OCI-M1 (cell line): Measurements from ENCODE around the gene PSPC1.
A peak's percentile ranks its signal among the peaks of the same experiment; 100 is the strongest.
"Not testable (repeated sequence)": the region's sequence is repeated elsewhere in the genome, so short reads cannot be mapped to it uniquely, and the experiment has no call there.

Experiments
- DNase-seq: peaks from one replicate; lab custom pipeline; 2025; lab: John Stamatoyannopoulos, UW

The PSPC1 gene

DNA sequence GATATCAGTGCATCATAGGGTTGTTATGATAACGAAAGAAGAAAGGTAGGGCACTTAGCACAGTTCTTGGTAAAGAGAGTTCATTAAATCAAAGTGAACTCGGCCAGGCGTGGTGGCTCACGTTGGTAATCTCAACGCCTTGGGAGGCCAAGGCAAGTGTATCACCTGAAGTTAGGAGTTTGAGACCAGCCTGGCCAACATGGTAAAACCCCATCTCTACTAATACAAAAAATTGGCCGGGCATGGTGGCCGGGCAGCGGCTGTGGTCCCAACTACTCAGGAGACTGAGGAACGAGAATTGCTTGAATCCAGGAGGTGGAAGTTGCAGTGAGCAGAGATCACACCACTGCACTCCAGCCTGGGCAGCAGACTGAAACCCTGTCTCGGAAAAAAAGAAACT is 19.1 kb downstream of the PSPC1 start:
- no peak for DNase-seq

DNA sequence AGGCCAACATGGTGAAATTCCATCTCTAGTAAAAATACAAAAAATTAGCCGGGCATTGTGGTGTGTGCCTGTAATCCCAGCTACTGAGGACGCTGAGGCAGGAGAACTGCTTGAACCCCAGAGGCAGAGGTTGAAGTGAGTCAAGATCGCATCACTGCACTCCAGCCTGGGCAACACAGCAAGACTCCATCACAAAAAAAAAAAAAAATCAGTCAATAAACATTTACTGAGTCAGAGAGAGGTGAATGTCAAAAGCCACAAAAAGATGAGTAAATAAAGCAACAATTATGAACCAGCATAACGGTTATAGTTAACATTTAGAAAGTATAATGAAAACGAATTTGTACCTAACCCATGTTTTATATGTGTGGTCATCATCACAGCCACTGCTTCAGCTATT is 23.1 kb downstream of the PSPC1 start:
- DNase-seq, result no peak

DNA sequence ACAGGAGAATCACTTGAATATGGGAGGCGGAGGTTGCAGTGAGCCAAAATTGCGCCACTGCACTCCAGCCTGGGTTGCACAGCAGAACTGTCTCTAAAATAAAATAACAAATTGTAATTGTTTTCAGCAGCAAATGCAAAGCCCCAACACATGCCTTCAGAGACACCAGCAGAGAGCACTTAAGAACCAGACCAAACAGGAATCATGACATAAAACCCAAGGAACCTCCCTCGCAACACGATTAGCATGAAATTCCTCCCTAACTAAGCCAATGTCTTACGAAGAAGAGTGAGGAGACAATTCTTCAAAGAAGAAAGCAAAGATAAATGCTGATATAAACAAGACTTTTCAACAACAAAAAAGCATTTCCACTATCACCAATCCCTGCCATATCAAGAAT is 40.1 kb downstream of the PSPC1 start:
- DNase-seq, result no peak

DNA sequence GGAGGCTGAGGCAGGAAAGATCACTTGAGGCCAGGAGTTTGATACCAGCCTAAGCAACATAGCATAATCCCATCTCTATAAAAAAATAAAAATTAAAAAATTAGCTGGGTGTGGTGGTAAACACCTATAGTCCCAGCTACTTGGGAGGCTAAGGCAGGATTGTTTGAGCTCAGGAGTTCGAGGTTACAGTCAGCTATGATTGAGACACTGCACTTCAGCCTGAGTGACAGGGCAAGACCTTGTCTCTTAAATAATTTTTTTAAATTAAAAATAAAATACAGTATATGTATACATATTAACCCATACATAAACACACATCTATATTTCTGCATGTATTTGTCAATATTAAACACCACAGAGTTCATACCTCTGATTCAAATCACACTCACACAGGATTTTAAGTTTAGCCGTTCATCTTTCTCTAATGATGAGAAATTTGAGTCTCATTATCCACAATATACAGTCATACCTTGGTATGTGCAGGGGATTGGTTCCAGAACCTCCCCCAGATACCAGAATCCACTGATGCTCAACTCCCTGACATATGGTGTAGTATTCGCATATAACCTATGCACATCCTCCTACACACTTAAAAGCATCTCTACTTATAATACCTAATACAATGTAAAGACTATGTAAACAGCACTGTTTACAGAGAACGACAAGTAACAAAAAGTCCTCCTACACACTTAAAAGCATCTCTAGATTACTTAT is 44.7 kb downstream of the PSPC1 start:
- DNase-seq, result no peak

DNA sequence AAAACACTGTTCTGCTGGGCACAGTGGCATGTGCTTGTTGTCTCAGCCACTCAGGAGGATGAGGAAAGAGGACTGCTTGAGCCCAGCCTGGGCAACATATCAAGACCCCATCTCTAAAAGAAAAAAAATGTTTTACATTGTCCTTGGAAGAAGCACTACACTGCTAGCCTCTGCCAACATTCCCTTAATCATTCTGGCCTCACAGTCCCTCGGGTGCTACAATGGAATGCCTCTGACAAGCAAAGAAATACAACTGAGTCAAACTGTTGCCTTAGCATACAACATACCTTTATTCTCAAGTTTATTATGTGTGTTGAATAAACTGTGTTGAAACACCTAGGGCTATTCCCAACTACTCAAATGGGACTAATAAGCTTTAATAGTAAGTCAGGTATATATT is 56.1 kb downstream of the PSPC1 start:
- no peak for DNase-seq

DNA sequence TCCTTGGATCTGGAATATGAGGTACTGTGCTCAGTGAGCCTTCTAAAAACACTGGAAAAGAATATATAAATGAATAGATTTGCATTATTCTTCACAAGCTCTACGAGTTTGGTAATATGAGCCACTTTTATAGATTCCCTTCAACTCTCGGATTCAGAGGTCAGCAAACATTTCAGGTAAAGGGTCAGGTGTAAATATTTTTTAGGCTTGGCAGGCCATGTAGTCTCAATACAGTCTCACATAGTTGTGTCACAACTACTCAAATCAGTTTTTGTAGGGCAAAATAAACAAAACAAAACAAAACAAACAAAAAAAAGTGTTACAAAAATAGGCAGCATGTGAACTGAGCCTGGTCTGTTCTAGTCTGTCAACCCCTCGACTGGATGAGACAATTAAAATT is 57.4 kb downstream of the PSPC1 start:
- DNase-seq, result no peak

DNA sequence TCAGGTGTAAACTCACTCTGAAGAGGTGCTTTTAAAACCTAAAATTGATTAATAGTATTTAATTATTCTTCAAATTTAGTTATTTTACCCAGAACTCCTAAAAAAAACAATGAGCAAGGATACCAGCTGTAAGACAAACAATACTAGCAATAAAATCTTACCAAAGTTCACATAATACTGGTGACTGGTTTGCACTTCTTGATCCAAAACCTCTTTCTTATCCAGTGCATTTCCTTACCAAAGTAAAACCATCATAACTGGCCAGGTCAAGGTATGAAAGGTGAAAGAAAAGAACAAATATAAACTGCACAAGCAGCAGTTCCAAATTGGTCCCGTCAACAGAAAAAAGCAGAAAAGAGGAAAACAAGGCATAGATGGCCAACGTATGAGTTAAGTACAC is 62.7 kb downstream of the PSPC1 start:
- no peak for DNase-seq

DNA sequence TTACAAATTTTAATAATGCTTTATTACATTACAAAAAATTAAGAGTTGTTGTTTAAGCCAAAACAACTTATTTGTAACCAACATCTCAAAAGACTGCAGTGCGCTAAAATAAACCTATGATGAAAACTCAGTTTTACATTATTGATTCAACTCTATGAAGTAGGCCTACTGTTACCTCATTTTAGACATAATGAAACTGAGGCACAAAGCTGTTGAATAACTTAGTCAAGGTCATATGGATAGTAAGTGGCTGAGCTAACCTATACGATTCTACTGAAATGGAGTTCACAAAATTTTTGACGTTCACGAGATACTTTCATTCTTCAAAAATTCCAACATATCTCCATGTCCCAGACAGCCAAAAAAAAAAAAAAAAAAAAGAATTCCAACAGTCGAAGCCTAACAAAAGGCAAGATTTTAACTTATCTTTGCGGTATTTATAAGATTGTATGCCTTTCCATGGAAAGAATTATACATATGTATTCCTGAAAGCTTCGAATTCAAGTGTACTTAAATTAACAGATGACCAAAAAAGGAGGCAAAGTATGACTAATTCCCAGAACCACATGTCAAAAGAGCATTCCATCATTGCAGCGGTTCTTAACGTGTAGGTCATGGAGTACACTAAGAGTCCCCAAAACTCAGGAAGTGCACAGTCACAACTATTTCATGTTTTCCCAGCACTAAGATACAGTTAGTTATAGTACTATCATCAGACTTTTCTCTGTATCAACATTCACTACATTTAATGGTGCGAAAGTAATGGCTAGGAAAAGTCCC is 69.4 kb downstream of the PSPC1 start:
- peak; percentile 4 for DNase-seq

DNA sequence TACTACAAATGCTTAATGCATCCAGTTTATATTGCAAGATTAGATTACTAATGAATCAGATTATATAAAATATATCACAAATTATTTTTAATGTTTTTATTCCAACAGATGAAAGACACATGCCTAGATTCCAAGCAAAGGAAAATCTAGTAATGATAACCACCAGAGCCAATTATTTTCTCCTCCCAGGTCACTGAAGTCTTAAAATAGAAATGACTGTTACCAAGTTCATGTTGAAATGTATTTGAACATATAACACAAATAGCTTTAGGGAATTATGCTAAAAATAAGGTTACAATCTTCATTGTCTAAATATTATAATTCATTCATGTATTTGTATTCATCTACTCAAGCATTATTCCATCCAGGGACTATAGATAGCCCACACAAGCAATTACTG is 73.0 kb downstream of the PSPC1 start:
- DNase-seq, result not testable (repeated sequence)

DNA sequence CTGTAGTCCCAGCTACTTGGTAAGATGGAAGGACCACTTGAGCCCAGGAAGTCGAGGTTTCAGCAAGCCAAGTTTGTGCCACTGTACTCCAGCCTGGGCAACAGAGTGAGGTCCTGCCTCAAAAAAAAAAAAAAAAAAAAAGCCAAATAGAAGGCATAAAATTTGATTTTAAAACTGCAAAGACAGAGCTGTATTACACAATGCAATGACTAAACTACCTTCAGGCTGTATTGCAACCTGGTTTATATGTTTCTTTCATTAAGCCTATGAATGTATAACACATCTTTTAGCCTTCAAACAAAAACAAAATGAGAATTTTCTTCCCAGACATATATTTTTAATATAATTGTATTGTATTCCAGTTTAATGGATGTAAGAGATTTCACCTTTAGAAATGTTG is 73.7 kb downstream of the PSPC1 start:
- DNase-seq, result not testable (repeated sequence)

DNA sequence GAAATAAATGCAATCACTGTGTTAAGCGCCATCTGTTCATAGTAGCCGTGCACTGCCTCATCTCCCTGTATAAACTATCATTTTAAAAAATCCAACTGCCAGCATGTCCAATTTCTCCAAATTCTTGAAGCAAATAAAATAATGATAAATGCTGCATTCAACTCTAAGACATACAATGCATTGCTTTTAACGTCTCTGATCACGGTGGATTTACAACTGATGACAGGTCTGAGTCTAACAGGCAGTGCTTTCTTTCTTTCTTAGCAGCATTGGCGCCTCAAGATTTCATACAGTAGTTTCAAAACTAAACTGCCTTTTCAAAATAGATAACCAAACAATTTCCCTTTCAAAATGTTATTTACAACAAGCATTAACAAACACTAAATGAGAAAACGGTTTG is 78.5 kb downstream of the PSPC1 start:
- DNase-seq, result not testable (repeated sequence)

DNA sequence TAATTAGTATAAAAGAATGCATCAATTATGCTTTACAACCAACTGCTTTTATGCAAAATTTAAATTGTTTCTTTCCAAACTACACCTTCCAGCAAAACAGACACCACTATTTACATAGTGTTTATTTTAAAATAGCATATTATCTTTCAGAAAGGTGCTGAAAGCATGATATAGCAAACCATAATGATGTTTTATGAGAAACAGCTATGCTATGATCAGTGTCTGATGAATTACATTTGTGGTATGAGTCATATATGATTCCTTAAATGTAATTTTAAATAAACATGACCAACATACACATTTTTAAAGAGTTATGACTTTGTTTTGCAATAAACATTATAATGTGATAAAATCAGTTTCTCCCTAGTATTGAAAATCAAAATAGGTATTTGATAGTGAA is 81.1 kb downstream of the PSPC1 start:
- not testable (repeated sequence) for DNase-seq

DNA sequence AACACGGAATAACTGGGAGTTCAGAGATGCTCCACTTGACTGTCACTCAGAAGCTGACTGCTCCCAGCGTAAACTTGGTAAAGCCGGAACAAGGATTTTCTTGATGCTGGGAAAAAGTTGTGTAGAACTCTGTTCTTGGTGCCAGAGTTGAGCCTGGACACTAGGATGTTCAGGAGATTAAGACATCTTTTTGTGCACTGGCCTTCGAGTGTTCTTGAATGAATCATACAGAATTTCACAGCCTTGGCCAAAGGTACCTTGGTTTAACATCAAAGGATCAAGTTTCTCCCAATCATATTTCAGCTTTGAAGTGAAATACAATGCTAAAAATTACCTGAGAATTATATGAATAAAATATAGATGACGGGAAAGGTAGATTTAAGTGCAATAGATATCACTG is 81.8 kb downstream of the PSPC1 start:
- not testable (repeated sequence) for DNase-seq

DNA sequence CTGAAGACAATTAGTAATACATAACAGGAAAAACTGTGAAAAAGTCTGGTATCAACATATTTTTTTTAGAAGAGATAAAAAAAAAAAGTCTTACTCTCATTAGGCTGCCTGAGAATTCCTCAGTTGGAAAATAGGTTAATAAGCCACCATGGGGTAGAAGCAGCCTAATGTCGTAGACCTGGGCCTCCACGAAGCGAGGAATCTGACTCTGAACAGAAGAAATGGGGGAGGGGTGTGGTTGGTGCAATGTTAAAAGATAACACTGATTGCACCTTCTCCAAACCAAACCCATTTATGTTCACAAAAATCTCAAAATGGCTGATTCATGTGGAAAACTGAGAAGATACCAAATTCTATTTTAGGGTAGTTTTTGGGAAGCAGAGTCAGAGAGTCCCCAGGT is 86.9 kb downstream of the PSPC1 start:
- DNase-seq, result no peak

DNA sequence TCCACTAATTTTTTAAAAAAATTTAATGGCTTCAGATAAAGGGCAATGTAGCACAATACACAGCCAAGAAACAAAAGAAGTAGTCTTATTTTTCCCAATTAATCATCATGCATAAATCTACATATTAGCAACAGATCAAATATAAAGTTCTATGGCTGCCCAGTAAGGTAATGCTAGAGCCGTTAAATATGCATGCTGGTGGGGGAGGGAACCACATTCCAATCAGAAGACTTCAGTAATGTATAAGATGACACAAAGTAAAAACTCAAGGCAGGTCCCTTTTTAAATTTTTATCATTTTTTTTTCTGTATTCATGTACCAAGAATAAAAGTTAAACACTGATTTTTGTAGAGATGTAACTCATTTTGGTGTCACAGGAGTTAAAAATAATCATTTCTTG is 87.3 kb downstream of the PSPC1 start:
- DNase-seq, result no peak

DNA sequence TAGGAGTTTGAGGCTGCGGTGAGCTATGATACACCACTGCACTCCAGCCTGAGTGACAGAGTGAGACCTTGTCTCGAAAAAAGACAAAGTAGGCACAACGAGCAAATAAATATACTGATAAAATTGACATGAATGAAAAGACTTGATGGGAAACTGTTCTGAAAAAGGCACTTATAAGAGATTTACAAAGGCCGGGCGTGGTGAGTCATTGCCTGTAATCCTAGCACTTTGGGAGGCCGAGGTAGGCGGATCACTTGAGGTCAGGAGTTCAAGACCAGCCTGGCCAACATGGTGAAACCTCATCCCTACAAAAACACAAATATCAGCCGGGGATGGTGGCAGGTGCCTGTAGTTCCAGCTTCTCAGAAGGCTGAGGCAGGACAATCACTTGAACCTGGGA is 91.3 kb downstream of the PSPC1 start:
- DNase-seq, result not testable (repeated sequence)

DNA sequence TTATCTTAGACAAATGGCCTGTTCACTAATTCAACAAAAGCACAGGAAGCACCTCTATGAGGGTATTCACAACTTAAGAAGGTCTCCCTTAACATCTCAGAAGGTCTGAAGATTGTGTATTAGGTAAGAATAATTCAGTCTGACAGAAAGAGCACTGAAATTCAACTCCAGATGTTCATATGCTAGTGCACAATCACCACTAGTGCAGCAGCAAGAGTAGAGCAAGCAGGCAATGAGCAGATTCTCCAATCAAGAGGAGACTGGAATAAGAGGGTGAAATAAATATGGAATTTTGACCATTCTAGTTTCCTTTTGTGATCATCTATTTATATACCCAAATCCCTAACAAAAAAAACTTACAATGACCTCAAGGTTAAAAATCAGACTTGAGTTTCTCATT is 97.3 kb downstream of the PSPC1 start:
- no peak for DNase-seq

DNA sequence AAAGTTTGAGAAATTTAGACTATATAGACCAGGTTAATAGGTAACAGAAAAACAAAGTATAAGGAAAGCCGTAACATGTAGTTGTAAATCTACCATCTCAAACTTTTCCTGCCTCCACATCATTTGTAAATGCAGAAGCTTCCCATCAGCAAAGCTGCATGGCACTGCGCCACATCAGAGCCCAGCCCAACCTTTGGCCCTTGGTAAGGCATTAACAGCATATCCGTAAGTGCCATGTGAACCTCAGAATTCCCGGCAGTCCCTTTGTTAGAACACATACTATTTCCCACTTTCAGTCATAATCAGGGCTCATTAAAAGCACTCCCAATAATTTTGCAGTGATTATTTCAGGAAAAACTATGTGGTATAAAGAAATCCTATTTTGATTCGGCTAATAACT is 97.7 kb downstream of the PSPC1 start:
- no peak for DNase-seq

DNA sequence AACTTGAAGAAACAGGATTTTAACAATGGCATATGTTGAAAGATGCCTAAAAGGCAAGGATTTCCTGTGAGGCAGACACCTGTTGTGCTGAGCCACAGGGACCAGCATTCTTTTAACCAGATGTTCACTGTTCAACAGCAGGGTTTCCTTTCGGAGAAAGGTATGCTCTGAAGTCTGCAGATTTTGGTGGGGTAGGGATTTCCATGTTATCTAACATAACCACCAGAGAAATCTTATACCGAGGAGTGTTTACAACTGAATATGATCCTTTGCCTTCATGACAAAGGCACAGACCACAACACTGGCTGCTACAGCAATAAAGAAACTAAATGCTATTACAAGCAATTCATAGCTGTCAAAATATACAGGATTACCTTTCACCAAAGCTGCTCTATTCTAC is 101.2 kb downstream of the PSPC1 start:
- DNase-seq, result no peak

DNA sequence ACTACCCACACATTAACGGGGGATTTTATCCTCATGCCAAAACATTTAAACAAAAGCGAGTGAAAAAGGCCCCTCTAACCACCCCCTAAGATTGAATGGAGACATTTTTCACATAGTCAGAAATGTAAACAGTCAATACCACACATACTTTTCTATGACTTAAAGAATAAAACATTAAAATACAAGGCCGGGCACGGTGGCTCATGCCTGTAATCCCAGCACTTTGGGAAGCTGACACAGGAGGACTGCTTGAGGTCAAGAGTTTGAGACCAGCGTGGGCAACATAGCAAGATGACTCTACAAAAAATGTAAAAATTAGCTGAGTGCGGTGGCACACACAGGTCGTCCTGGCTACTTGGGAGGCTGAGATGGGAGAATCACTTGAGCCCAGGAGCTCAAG is 102.0 kb downstream of the PSPC1 start:
- no peak for DNase-seq

DNA sequence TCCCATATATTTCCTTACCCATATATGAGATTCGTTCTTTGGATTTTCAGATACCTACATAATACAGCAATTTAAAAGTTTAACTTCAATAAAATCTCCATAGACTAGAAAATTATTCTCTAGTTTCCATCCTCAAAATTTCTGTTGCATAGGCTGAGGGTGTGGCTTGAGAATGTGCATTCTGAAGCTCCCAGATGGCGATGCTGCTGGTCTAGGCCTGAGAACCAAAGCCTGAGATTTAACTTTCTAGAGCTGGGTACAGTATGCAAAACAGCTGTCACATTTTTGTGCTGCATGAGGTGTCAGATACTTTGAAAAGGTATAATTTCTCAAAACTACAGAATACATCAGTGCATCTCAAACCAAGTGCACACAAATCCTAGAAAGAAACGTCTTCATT is 106.6 kb downstream of the PSPC1 start:
- DNase-seq, result no peak

DNA sequence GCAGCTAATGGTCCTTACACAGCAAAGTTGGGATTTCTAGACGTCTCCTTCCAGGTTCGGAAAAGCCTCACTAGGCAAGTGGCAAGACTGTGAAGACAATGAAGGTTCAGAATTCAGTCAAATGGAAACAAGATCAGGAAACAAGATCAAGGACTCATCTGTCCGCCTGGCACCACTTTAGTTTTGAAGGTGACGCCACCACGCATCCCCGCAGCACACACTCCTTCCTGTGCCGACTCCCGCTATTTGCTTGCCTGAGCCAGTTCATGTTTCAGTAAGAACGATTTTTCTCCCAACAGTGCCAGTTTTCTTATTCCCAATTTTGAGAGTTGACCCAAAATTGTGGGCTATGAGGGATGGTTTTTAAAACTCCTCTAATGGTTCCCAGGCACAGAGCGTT is 107.8 kb downstream of the PSPC1 start:
- no peak for DNase-seq

DNA sequence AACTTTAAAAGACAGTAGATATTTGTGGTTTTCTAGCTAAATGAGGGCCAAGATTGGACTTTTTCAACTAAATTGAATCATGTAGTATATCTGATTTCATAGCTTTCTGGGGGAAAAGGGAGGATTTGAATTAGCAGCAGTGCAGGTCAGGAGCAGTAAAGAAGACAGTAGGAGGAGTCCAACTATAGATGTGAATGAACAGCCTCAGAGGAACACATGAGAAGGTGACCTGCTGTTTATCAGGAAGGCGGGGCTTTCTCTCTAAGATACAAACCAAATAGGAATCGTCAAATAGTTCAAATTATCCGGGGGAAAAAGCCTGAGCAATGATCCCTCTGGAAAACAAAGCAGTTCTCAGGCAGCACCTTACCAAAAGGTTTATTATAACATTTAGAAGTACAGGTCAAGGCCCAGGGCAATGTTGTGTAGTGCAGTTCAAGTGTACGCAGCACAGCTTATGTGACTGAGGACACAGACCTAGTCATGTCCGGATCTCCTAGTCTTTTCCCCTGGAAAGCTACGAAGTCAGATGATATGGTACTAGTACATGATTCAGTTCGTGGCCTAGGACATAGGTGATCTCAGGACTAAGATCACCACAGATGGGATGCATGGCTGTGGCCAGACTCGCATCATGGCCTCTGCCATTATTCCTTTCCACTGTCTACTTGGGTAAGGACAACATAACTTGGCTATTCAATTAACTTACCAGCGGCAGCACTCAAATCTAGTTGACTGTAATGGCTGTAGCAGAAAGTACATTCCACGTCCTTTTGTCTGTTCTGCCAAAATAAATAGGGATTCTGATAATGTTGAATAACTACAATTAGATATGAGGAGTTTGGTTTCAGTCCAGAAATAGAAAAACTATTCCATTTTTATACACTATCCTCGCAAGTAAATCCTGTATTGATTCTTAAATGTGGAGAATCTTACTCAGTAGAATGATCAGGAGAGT is 109.0 kb downstream of the PSPC1 start:
- no peak for DNase-seq
